Nephron progenitor cell (in vitro differentiated cells): ENCODE results near the gene MYRFL.

ENCODE experiments used
- DNase-seq: peaks from one replicate; pipeline ENCODE4 v3.0.0; 2021
- H3K27ac Mint-ChIP-seq: 2 replicates; pipeline ENCODE4 v1.8.0; 2021; ENCODE audit warnings: mild to moderate bottlenecking, moderate library complexity, mixed read lengths
- H3K27me3 Mint-ChIP-seq: 2 replicates; pipeline ENCODE4 v1.8.0; 2021; ENCODE audit warnings: mild to moderate bottlenecking, low read depth, mixed read lengths; ENCODE audit not compliant: poor library complexity
- H3K36me3 Mint-ChIP-seq: 2 replicates; pipeline ENCODE4 v1.8.0; 2021; ENCODE audit warnings: low read depth, mixed read lengths
- H3K4me1 Mint-ChIP-seq: 2 replicates; pipeline ENCODE4 v1.8.0; 2021; ENCODE audit warnings: mixed read lengths
- H3K4me3 Mint-ChIP-seq: 2 replicates; pipeline ENCODE4 v1.8.0; 2021; ENCODE audit warnings: mild to moderate bottlenecking, moderate library complexity, mixed read lengths
- H3K9me3 Mint-ChIP-seq: 2 replicates; pipeline ENCODE4 v1.8.0; 2021; ENCODE audit warnings: mild to moderate bottlenecking, moderate library complexity, mixed read lengths
- TF ChIP-seq, protein P1 (sequence below): fragments of 200-600 bp; sonication (generic); IDR thresholded peaks from 2 replicates; pipeline ENCODE4 v1.5.0; 2021; ENCODE audit warnings: antibody characterized with exemption

MYRFL gene

DNA sequence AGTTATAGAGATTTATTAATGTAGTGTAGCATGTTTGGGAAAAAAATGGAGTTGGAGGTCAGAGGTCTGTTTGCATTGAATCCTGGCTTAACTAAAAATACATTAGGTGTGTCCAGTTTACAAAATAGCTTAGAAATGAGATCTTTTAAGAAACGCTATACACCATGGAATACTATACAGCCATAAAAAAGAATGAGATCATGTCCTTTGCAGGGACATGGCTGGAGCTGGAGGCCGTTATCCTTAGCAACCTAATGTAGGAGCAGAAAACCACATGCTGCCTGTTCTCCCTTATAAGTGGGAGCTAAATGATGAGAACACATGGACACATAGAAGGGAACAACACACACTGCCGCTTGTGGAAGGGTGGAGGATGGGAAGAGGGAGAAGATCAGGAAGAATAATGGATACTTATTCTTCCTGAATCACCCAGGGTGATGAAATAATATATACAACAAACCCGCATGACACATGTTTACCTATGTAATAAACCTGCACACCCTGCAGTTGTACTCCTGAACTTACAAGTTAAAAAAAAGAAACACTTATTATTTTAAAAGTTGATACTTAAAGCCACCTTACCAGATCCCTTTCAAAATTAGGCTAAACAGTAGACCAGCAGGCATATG is 14.0 kb upstream of the MYRFL start:
- DNase-seq: no peak
- TF ChIP-seq, protein P1, sequence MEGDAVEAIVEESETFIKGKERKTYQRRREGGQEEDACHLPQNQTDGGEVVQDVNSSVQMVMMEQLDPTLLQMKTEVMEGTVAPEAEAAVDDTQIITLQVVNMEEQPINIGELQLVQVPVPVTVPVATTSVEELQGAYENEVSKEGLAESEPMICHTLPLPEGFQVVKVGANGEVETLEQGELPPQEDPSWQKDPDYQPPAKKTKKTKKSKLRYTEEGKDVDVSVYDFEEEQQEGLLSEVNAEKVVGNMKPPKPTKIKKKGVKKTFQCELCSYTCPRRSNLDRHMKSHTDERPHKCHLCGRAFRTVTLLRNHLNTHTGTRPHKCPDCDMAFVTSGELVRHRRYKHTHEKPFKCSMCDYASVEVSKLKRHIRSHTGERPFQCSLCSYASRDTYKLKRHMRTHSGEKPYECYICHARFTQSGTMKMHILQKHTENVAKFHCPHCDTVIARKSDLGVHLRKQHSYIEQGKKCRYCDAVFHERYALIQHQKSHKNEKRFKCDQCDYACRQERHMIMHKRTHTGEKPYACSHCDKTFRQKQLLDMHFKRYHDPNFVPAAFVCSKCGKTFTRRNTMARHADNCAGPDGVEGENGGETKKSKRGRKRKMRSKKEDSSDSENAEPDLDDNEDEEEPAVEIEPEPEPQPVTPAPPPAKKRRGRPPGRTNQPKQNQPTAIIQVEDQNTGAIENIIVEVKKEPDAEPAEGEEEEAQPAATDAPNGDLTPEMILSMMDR: no peak
- Mint-ChIP-seq H3K9me3 (peaks cover 53% of the 10 kb centered on the region), H3K27ac (no peak overlapping the region), H3K4me1 (no peaks in the 10 kb centered on the region), H3K4me3 (no peak overlapping the region), H3K36me3 (peaks cover 54% of the 10 kb centered on the region), H3K27me3 (peaks cover 1% of the 10 kb centered on the region)

DNA sequence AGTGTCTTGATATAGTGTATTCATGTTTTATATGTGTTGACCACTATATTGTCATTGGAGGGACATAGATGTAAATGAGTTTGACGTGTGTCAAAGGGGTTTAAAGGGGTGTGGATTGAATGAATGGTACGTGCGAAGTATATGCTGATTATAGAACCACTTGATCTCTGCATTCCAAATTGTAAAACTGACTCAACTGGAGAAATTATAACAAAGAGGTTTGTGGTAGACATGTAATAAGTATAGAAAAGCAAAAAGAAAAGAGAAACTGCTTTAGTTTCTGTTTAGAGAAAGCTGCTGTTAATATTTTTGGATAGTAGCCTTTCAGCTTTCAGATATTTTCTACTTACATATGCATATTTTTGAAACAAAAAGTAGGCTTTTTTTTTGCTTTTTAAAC is 8.9 kb upstream of the MYRFL start:
- TF ChIP-seq, protein P1: no peak
- Mint-ChIP-seq H3K36me3 (peaks cover 16% of the 10 kb centered on the region), H3K27ac (no peak overlapping the region)

DNA sequence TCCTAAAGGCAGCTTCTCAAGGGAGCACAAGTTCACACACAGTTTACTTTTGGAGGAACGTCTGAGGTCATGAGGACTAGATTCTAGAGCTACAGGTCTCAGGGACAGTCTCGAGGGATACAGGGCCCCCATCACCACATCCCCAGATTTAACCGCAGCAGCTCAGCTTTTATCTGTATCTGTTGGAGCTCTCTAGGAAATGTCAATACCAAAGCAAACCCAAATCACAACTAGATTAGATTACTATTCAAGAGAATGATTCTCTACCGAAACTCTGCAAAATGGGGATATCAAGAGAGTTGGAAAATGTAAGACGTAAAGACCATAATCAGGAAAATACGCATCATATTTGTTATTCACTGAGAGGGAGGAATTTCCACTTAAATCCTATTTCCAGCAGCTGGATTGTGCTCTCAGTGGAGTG is 4.0 kb upstream of the MYRFL start:
- Mint-ChIP-seq H3K4me3 (no peak overlapping the region), H3K4me1 (no peaks in the 10 kb centered on the region), H3K36me3 (no peaks in the 10 kb centered on the region), H3K27ac (no peak overlapping the region), H3K27me3 (peaks cover 1% of the 10 kb centered on the region), H3K9me3 (no peaks in the 10 kb centered on the region)
- TF ChIP-seq, protein P1: no peak
- DNase-seq: no peak

More for the DNA sequence above, 8.9 kb upstream of the MYRFL start:
- Mint-ChIP-seq H3K4me1 (no peaks in the 10 kb centered on the region), H3K27me3 (peaks cover 3% of the 10 kb centered on the region), H3K4me3 (no peak overlapping the region), H3K9me3 (peaks cover 13% of the 10 kb centered on the region)
- no peak for DNase-seq

DNA sequence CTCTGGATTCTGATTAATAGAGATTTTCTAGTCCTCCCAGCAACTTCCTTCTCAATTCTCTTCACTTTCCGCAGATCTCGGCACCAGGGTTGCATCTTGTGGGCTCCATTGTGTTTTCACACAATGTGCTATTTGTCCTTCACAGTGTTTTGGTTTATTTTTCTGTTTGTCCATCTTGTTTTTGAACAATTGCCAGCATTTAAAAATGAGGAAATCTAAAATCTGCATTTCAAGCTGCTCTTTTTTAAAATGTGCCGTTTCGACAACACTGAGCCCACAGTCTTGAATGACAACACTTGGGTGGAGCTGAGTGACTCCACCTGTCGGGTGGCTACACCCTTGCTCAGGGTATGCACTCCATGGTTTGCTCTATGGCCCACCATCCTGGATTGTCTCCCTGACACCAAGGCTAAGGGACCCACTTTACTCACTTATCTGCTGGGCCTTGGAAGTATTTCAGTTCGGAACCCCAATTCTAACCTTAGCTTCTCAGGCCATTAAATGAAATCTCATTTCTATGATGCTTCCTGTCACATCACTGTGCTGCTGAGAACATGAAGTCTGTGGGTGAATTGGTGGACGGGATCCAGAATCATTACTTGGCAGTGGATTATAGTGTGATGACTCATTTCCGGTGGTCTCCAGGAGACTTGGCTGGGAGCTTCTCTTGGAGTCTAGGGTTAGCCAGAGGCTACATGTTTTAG is 3.4 kb upstream of the MYRFL start:
- TF ChIP-seq, protein P1: no peak

DNA sequence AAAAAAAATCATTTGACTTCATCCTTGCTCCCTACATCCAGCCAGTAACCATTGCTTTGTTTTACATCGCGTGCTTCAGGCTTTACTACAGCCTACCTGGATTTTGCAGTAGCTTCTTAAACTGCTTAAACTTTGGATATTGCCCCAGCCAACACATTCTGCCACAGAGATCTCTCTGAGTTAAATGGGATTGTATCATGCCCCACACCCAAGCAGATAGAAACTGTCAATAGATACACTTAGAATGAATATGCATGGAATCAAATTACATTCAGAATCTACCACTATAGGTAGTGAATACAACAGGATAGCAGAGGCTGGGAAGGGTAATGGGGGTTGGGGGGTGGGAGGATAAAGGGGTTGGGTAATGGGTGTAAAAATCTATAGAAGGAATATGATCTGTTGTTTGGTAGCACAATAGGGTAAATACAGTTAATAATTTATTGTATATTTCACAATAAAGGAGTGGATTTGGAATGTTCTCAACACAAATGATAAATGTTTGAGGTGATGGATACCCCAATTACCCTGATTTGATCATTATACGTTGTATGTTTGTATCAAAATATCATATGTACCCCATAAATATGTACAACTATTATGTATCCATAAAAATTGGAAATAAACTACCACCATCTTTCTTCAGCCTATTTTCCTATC is 2.7 kb upstream of the MYRFL start:
- Mint-ChIP-seq H3K36me3 (no peaks in the 10 kb centered on the region), H3K27me3 (no peaks in the 10 kb centered on the region), H3K4me1 (no peaks in the 10 kb centered on the region), H3K4me3 (no peak overlapping the region), H3K27ac (no peak overlapping the region), H3K9me3 (no peaks in the 10 kb centered on the region)
- DNase-seq: no peak
- TF ChIP-seq, protein P1: no peak

More for the DNA sequence above, 3.4 kb upstream of the MYRFL start:
- Mint-ChIP-seq H3K36me3 (no peaks in the 10 kb centered on the region), H3K4me1 (no peaks in the 10 kb centered on the region), H3K27ac (no peak overlapping the region), H3K4me3 (no peak overlapping the region), H3K9me3 (no peaks in the 10 kb centered on the region), H3K27me3 (no peaks in the 10 kb centered on the region)
- DNase-seq: no peak
